Loucy (cell line): ENCODE data around the gene MMP11.

Source experiments
- CTCF ChIP-seq: fragments of 200-600 bp; sonication (generic); conservative IDR thresholded peaks from 2 replicates; pipeline ENCODE4 v1.5.1; 2014; ENCODE audit warnings: mild to moderate bottlenecking, antibody characterized with exemption, low read length
- EZH2phosphoT487 ChIP-seq: fragments of 200-600 bp; IDR thresholded peaks from 2 replicates; pipeline ENCODE4 v1.6.1; 2018; ENCODE audit warnings: antibody characterized with exemption, mild to moderate bottlenecking, moderate library complexity, borderline replicate concordance

- TF ChIP-seq EZH2phosphoT487 (no peak), CTCF (no peak)
Observed at GRCh38 chr22:23773483-23774113, 949 bp downstream of the MMP11 start.
